Thymus (tissue), 11 donors: ENCODE measurements around the gene FXYD7. TPM values are rescaled to one million over a fixed set of nuclear protein-coding genes. Genes with fewer than 3 reads are reported as not detected.
"Not testable (repeated sequence)": the region's sequence is repeated elsewhere in the genome, so short reads cannot be mapped to it uniquely, and the experiment has no call there.

Experiments
- DNase-seq, 9 donors: peaks; one replicate each; pipeline ENCODE4 v3.0.0-alpha.2; 2013; ENCODE audit warnings: low spot score in 9 of 9, low read depth in 6 of 9, missing footprints in 1 of 9
- H3K27ac ChIP-seq, 2 donors: one replicate each; pipeline ENCODE4 v1.5.1; 2013; ENCODE audit warnings: control low read depth in 1 of 2, low read depth in 1 of 2, low read length in 1 of 2, mild to moderate bottlenecking in 1 of 2, moderate library complexity in 1 of 2
- H3K27me3 ChIP-seq, 2 donors: one replicate each; pipeline ENCODE4 v1.5.1; 2013; ENCODE audit warnings: low read length in 1 of 2; ENCODE audit not compliant: control insufficient read depth in 2 of 2, insufficient read depth in 1 of 2
- H3K36me3 ChIP-seq, 2 donors: one replicate each; pipeline ENCODE4 v1.5.1; 2013; ENCODE audit warnings: low read length in 1 of 2, mild to moderate bottlenecking in 1 of 2, moderate library complexity in 1 of 2; ENCODE audit not compliant: control insufficient read depth in 2 of 2, insufficient read depth in 2 of 2
- H3K4me1 ChIP-seq, 2 donors: one replicate each; pipeline ENCODE4 v1.5.1; 2013; ENCODE audit warnings: low read length in 2 of 2; ENCODE audit not compliant: control insufficient read depth in 2 of 2, insufficient read depth in 2 of 2
- H3K4me3 ChIP-seq, 2 donors: one replicate each; pipeline ENCODE4 v1.5.1; 2013; ENCODE audit warnings: low read length in 2 of 2, control low read depth in 1 of 2, mild to moderate bottlenecking in 1 of 2
- H3K9me3 ChIP-seq, 2 donors: one replicate each; pipeline ENCODE4 v1.5.1; 2013; ENCODE audit warnings: low read length in 1 of 2, mild to moderate bottlenecking in 1 of 2; ENCODE audit not compliant: control insufficient read depth in 2 of 2, insufficient read depth in 1 of 2
- WGBS: extraction: QIAGEN DNeasy Blood & Tissue Kit; methylation state at CpG from one replicate; pipeline ENCODE4 v1.1.7; 2013; 5-methylcytosine and 5-hydroxymethylcytosine counted together
- polyA plus RNA-seq: library from polyadenylated mRNA; stranded (reverse); fragments of 200-250 nt; gene quantifications from one replicate; pipeline ENCODE4 v1.2.3, GENCODE V29; 2013
- total RNA-seq: library from RNA; stranded (reverse); fragments of 120-200 nt; gene quantifications from one replicate; pipeline ENCODE4 v1.2.4, GENCODE V29; 2013
- donor health status: healthy.

FXYD7 gene
- total and polyA plus RNA-seq, 2 donors: 1.9 TPM; not detected in 1

- Histone ChIP-seq H3K27me3 (no peaks in the 10 kb centered on the region), H3K9me3 (peaks cover 0 to 3% of the 10 kb centered on the region in 2 donors), H3K4me3 (no peak overlapping the region), H3K27ac (no peak overlapping the region), H3K4me1 (no peaks in the 10 kb centered on the region), H3K36me3 (no peaks in the 10 kb centered on the region)
- DNase-seq: no peak
- 93% methylated on average over 16 of the region's 16 CpGs for WGBS
Observed at GRCh38 chr19:35100588-35101533, 42.2 kb upstream of the FXYD7 start.

- H3K4me3 ChIP-seq, H3K4me1 ChIP-seq, H3K27me3 ChIP-seq, H3K27ac ChIP-seq, H3K36me3 ChIP-seq, DNase-seq: not testable (repeated sequence)
- WGBS: 97% methylated on average over 10 of the region's 10 CpGs
- H3K9me3 ChIP-seq: peaks cover 0 to 12% of the 10 kb centered on the region in 2 donors
Observed at GRCh38 chr19:35101949-35102348, 41.1 kb upstream of the FXYD7 start.

GRCh38 chr19:35103614-35104013 is 39.4 kb upstream of the FXYD7 start:
- 82% methylated on average over 10 of the region's 10 CpGs for WGBS
- not testable (repeated sequence) for H3K4me3 ChIP-seq, H3K27me3 ChIP-seq, H3K27ac ChIP-seq, H3K36me3 ChIP-seq, DNase-seq, H3K4me1 ChIP-seq
- H3K9me3 ChIP-seq: peaks cover 0 to 12% of the 10 kb centered on the region in 2 donors

GRCh38 chr19:35104361-35104760 is 38.7 kb upstream of the FXYD7 start:
- no peak for DNase-seq
- no peaks in the 10 kb centered on the region for H3K27me3 ChIP-seq
- H3K27ac ChIP-seq: no peak overlapping the region
- WGBS: 96% methylated on average over 11 of the region's 11 CpGs
- peaks cover 0 to 12% of the 10 kb centered on the region in 2 donors for H3K9me3 ChIP-seq
- no peaks in the 10 kb centered on the region for H3K36me3 ChIP-seq
- no peak overlapping the region for H3K4me3 ChIP-seq
- no peaks in the 10 kb centered on the region for H3K4me1 ChIP-seq

- no peak for DNase-seq
- H3K27me3 ChIP-seq: peaks cover 0 to 3% of the 10 kb centered on the region in 2 donors
- H3K27ac ChIP-seq: no peak overlapping the region
- H3K4me3 ChIP-seq: no peak overlapping the region
- WGBS: 98% methylated on average over 6 of the region's 6 CpGs
- no peaks in the 10 kb centered on the region for H3K36me3 ChIP-seq
- H3K9me3 ChIP-seq: peaks cover 0 to 12% of the 10 kb centered on the region in 2 donors
- H3K4me1 ChIP-seq: no peaks in the 10 kb centered on the region
Observed at GRCh38 chr19:35105047-35105410, 38.0 kb upstream of the FXYD7 start.

GRCh38 chr19:35105411-35106290 is 37.4 kb upstream of the FXYD7 start:
- Histone ChIP-seq H3K27me3 (peaks cover 0 to 3% of the 10 kb centered on the region in 2 donors), H3K4me3 (no peak overlapping the region), H3K36me3 (no peaks in the 10 kb centered on the region), H3K9me3 (peaks cover 0 to 12% of the 10 kb centered on the region in 2 donors), H3K4me1 (no peaks in the 10 kb centered on the region), H3K27ac (no peak overlapping the region)
- WGBS: 83% methylated on average over 30 of the region's 30 CpGs
- DNase-seq: no peak

GRCh38 chr19:35106291-35106583 is 36.8 kb upstream of the FXYD7 start:
- H3K27ac ChIP-seq: no peak overlapping the region
- no peak overlapping the region for H3K4me3 ChIP-seq
- 96% methylated on average over 9 of the region's 9 CpGs for WGBS
- no peaks in the 10 kb centered on the region for H3K36me3 ChIP-seq
- H3K9me3 ChIP-seq: peaks cover 0 to 12% of the 10 kb centered on the region in 2 donors
- H3K4me1 ChIP-seq: no peaks in the 10 kb centered on the region
- no peak for DNase-seq
- peaks cover 0 to 3% of the 10 kb centered on the region in 2 donors for H3K27me3 ChIP-seq

DNA sequence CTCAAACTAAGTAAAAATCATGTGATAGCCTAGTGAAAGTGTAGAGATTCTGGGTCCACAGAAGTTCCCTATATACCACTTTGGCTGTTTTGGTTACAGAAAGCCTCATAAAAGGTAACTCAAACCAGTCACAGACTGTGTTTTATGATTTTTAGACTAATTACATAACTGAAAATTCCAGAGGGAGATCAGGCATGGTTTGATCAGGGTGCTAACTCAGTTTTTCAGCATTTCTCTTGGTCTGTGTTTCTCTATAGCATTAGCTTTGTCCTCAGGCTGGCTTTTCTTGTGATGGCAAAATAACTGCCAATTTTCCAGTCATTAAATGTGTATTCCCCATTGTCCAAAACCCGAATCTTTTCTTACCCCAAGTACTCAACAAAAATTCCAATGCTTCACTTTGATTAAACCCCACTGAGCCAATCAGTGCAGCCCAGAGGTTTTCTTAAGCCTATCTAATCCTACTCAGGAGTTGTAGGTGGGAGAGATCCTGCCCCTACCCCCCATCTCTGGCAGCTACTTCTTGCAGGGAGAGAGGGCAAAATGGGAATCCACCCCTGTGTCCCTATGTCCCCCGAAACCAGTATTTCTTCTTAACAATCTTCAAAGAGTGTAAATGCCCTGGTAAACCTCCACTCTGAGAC is 36.0 kb upstream of the FXYD7 start:
- Histone ChIP-seq H3K27me3 (peaks cover 0 to 3% of the 10 kb centered on the region in 2 donors), H3K4me1 (no peaks in the 10 kb centered on the region), H3K27ac (no peak overlapping the region), H3K36me3 (no peaks in the 10 kb centered on the region), H3K4me3 (no peak overlapping the region), H3K9me3 (peaks cover 0 to 12% of the 10 kb centered on the region in 2 donors)
- WGBS: 47% methylated on average over 2 of the region's 2 CpGs
- no peak for DNase-seq
